Measurements from ENCODE around the gene TBC1D20.
"Not testable (repeated sequence)": the region's sequence is repeated elsewhere in the genome, so short reads cannot be mapped to it uniquely, and the experiment has no call there.

Gene TBC1D20

DNA sequence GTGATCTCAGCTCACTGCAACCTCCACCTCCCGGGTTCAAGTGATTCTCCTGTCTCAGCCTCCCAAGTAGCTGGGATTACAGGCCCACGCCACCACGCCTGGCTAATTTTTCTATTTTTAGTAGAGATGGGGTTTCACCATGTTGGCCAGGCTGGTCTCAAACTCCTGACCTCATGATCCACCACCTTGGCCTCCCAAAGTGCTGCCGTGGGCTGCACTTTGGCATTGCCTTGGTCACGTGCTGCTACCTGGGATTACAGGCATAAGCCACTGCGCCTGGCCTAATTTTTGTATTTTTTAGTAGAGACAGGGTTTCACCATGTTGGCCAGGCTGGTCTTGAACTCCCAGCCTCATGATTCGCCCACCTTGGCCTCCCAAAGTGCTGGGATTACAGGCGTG, 75.7 kb downstream of the TBC1D20 start:
- H3K4me1 ChIP-seq, result peaks cover 17% of the 10 kb centered on the region
- peaks cover 62% of the 10 kb centered on the region for H3K36me3 ChIP-seq (replicated peaks)
- H3K4me3 ChIP-seq; H3K9me3 ChIP-seq; H3K27me3 ChIP-seq (ENCODE audit: low read depth); DNase-seq (ENCODE audit: low spot score in 2 of 2); in situ Hi-C loops (cut with MboI; ENCODE audit: low sequenced_read_pairs): not testable (repeated sequence)
